PC-3 (cell line): Measurements from ENCODE around the gene ELP5. TPM values are rescaled to one million over a fixed set of nuclear protein-coding genes. Genes with fewer than 3 reads are reported as not detected.

Source experiments
- ATAC-seq: fragments of 200-7000 bp; cut with Tn5 transposase; 2 replicates; pipeline ENCODE4 v1.9.1; 2020; ENCODE audit warnings: mild to moderate bottlenecking, moderate library complexity
- BruUV-seq: library from RNA; stranded (reverse); fragments of 400-500 nt; replicated peaks from 2 replicates; lab custom pipeline; 2021; lab: Mats Ljungman, UMichigan
- CTCF ChIA-PET: fragments of 300-600 bp; sonication (Branson Sonifier 250); formaldehyde crosslinking; loops from one replicate; lab custom pipeline; 2022; ENCODE audit warnings: antibody characterized with exemption; lab: Charles Lee
- POLR2A ChIA-PET: fragments of 300-600 bp; sonication (Branson Sonifier 250); formaldehyde crosslinking; loops from one replicate; lab custom pipeline; 2022; ENCODE audit warnings: antibody characterized with exemption; ENCODE audit not compliant: unreplicated experiment; lab: Charles Lee
- DNase-seq: peaks from one replicate; pipeline ENCODE4 v3.0.0-alpha.2; 2015
- H2AFZ ChIP-seq: fragments of 300-600 bp; sonication (generic); 2 replicates; pipeline ENCODE4 v1.6.0; 2016; ENCODE audit warnings: antibody characterized with exemption, low read length
- H3F3A ChIP-seq: fragments of 300-600 bp; sonication (generic); one replicate; pipeline ENCODE4 v1.6.0; 2017; ENCODE audit warnings: antibody characterized with exemption, low read length, control low read depth, mild to moderate bottlenecking; ENCODE audit not compliant: unreplicated experiment
- H3K27ac ChIP-seq: fragments of 300-600 bp; sonication (generic); 2 replicates; pipeline ENCODE4 v1.5.1; 2016; ENCODE audit warnings: mild to moderate bottlenecking, low read length
- H3K27me3 ChIP-seq: fragments of 300-600 bp; sonication (generic); 2 replicates; pipeline ENCODE4 v1.6.1; 2016; ENCODE audit warnings: low read length, mixed read lengths
- H3K36me3 ChIP-seq: fragments of 300-600 bp; sonication (generic); 2 replicates; pipeline ENCODE4 v1.6.1; 2016; ENCODE audit warnings: low read depth, mixed run types, low read length, mixed read lengths
- H3K4me1 ChIP-seq: fragments of 300-600 bp; sonication (generic); 2 replicates; pipeline ENCODE4 v1.5.1; 2016; ENCODE audit warnings: low read length; ENCODE audit not compliant: insufficient read depth
- H3K4me2 ChIP-seq: fragments of 300-600 bp; sonication (generic); 2 replicates; pipeline ENCODE4 v1.6.0; 2016; ENCODE audit warnings: low read length
- H3K4me3 ChIP-seq: fragments of 300-600 bp; sonication (generic); 2 replicates; pipeline ENCODE4 v1.5.1; 2016; ENCODE audit warnings: mild to moderate bottlenecking, low read length, mixed read lengths
- H3K79me2 ChIP-seq: fragments of 300-600 bp; sonication (generic); 2 replicates; pipeline ENCODE4 v1.6.1; 2017; ENCODE audit warnings: low read length, mixed read lengths
- H3K9ac ChIP-seq: fragments of 300-600 bp; sonication (generic); 2 replicates; pipeline ENCODE4 v1.6.0; 2016; ENCODE audit warnings: mild to moderate bottlenecking, low read length
- H3K9me2 ChIP-seq: fragments of 300-600 bp; sonication (generic); replicated peaks from 2 replicates; pipeline ENCODE4 v1.6.1; 2016; ENCODE audit warnings: mixed run types, low read length, mixed read lengths
- H3K9me3 ChIP-seq: fragments of 300-600 bp; sonication (generic); 2 replicates; pipeline ENCODE4 v1.6.1; 2016; ENCODE audit warnings: low read length, mixed read lengths
- H4K20me1 ChIP-seq: fragments of 300-600 bp; sonication (generic); 2 replicates; pipeline ENCODE4 v1.6.1; 2016; ENCODE audit warnings: low read length, mixed read lengths
- CTCF ChIP-seq: fragments of 300-600 bp; sonication (generic); conservative IDR thresholded peaks from 2 replicates; pipeline ENCODE4 v1.5.1; 2017; ENCODE audit warnings: antibody characterized with exemption, low read depth, mild to moderate bottlenecking, low read length
- EZH2 ChIP-seq: fragments of 300-600 bp; sonication (generic); IDR thresholded peaks from one replicate; pipeline ENCODE4 v1.6.1; 2017; ENCODE audit warnings: antibody characterized with exemption, mild to moderate bottlenecking, low read length; ENCODE audit not compliant: unreplicated experiment
- EZH2phosphoT487 ChIP-seq: fragments of 300-600 bp; sonication (generic); IDR thresholded peaks from 2 replicates; pipeline ENCODE4 v1.6.1; 2018; ENCODE audit warnings: mild to moderate bottlenecking, antibody characterized with exemption, low read length, borderline replicate concordance
- intact Hi-C: fragments of 100-400 bp; cut with micrococcal nuclease; formaldehyde crosslinking; loops from 2 replicates; pipeline ENCODE4 v1.9.0; 2023
- total RNA-seq: library from RNA; depleted of rRNA; stranded (reverse); fragments of >200 nt; gene quantifications from 2 replicates; pipeline ENCODE4 v1.2.3, GENCODE V29; 2014

ELP5 gene
- total RNA-seq, 1 experiment from 2014 or later = 67.5 TPM

GRCh38 chr17:7246779-7247178 lies 5.2 kb upstream of the ELP5 start:
- Histone ChIP-seq H3K27ac (no peak overlapping the region), H2AFZ (no peak overlapping the region), H3K9me2 (no peaks in the 10 kb centered on the region), H3K9me3 (no peaks in the 10 kb centered on the region), H3K4me1 (peaks cover 8% of the 10 kb centered on the region; the same call in 1 of the 2 replicates), H4K20me1 (0 out of 2 replicates have a peak, but pooled peaks cover 5% of the 10 kb centered on the region), H3K36me3 (peaks cover 5% of the 10 kb centered on the region; the same call in 1 of the 2 replicates), H3K9ac (no peak overlapping the region), H3K79me2 (peaks cover 54% of the 10 kb centered on the region), H3F3A (no peaks in the 10 kb centered on the region), H3K4me3 (no peak overlapping the region), H3K27me3 (no peaks in the 10 kb centered on the region), H3K4me2 (no peak overlapping the region)
- POLR2A ChIA-PET = no interaction called here
- no peak for DNase-seq
- CTCF ChIA-PET = no interaction called here
- BruUV-seq = no TSS peak
- intact Hi-C loops = no loop called here
- TF ChIP-seq EZH2phosphoT487 (no peak), EZH2 (no peak)
- no peak for ATAC-seq

GRCh38 chr17:7248796-7249195 lies 3.2 kb upstream of the ELP5 start:
- Histone ChIP-seq H3K4me1 (peaks cover 12% of the 10 kb centered on the region; the same call in 1 of the 2 replicates), H3F3A (no peaks in the 10 kb centered on the region), H3K79me2 (peaks cover 62% of the 10 kb centered on the region), H3K4me3 (0 out of 2 replicates have a peak overlapping the region, but pooled peaks have one; percentile 92), H3K9me3 (no peaks in the 10 kb centered on the region), H3K9ac (no peak overlapping the region), H3K27me3 (no peaks in the 10 kb centered on the region), H2AFZ (no peak overlapping the region), H3K4me2 (peak overlapping the region; percentile 93; the same call in 1 of the 2 replicates), H3K27ac (no peak overlapping the region), H4K20me1 (0 out of 2 replicates have a peak, but pooled peaks cover 5% of the 10 kb centered on the region), H3K9me2 (no peaks in the 10 kb centered on the region), H3K36me3 (peaks cover 5% of the 10 kb centered on the region; the same call in 1 of the 2 replicates)
- ChIA-PET CTCF (no interaction called here), POLR2A (no interaction called here)
- intact Hi-C loops = no loop called here
- ATAC-seq = no peak
- no peak for TF ChIP-seq EZH2
- TF ChIP-seq EZH2phosphoT487 = no peak
- no peak for TF ChIP-seq CTCF
- DNase-seq = no peak
- BruUV-seq = no TSS peak

- Histone ChIP-seq H3K27me3 (no peaks in the 10 kb centered on the region), H3F3A (no peaks in the 10 kb centered on the region), H4K20me1 (0 out of 2 replicates have a peak, but pooled peaks cover 5% of the 10 kb centered on the region), H3K79me2 (peaks cover 66% of the 10 kb centered on the region), H3K9me2 (no peaks in the 10 kb centered on the region), H3K9ac (no peak overlapping the region), H2AFZ (no peak overlapping the region), H3K36me3 (peaks cover 5% of the 10 kb centered on the region; the same call in 1 of the 2 replicates), H3K4me3 (peak overlapping the region; percentile 92; the same call in 1 of the 2 replicates), H3K9me3 (no peaks in the 10 kb centered on the region), H3K27ac (no peak overlapping the region), H3K4me2 (peak overlapping the region; percentile 93), H3K4me1 (peaks cover 16% of the 10 kb centered on the region)
- CTCF ChIA-PET = no interaction called here
- intact Hi-C loops = no loop called here
- no peak for ATAC-seq
- no peak for TF ChIP-seq EZH2
- TF ChIP-seq CTCF = no peak
- TF ChIP-seq EZH2phosphoT487 = no peak
- DNase-seq = no peak
- POLR2A ChIA-PET = interaction anchor here (0.6 kb wide), 1 partner anchor 25 kb away, joined by 3 read pairs; no protein-coding TSS in a partner anchor
- no TSS peak for BruUV-seq
These were observed 2.8 kb upstream of the ELP5 start for GRCh38 chr17:7249214-7249613.
